ENCODE data around the gene CLASRP.
"Not testable (repeated sequence)": the region's sequence is repeated elsewhere in the genome, so short reads cannot be mapped to it uniquely, and the experiment has no call there.

CLASRP gene

GRCh38 chr19:45115809-45116615 is 77.2 kb downstream of the CLASRP start:
- H3K4me3 Mint-ChIP-seq: no peak overlapping the region
- no peaks in the 10 kb centered on the region for H3K27me3 Mint-ChIP-seq
- H3K27ac Mint-ChIP-seq: no peak overlapping the region
- peaks cover 63% of the 10 kb centered on the region for H3K4me1 Mint-ChIP-seq
- H3K9me3 Mint-ChIP-seq: no peaks in the 10 kb centered on the region
- no peaks in the 10 kb centered on the region for H3K36me3 Mint-ChIP-seq

GRCh38 chr19:45117167-45117594 is 78.3 kb downstream of the CLASRP start:
- Mint-ChIP-seq H3K4me1 (peaks cover 67% of the 10 kb centered on the region), H3K27me3 (no peaks in the 10 kb centered on the region), H3K36me3 (no peaks in the 10 kb centered on the region), H3K9me3 (no peaks in the 10 kb centered on the region), H3K27ac (no peak overlapping the region), H3K4me3 (peak overlapping the region; percentile 70)

- H3K4me1 Mint-ChIP-seq: peaks cover 67% of the 10 kb centered on the region
- no peaks in the 10 kb centered on the region for H3K36me3 Mint-ChIP-seq
- H3K27me3 Mint-ChIP-seq: no peaks in the 10 kb centered on the region
- no peak overlapping the region for H3K27ac Mint-ChIP-seq
- no peaks in the 10 kb centered on the region for H3K9me3 Mint-ChIP-seq
- H3K4me3 Mint-ChIP-seq: no peak overlapping the region
Measured at GRCh38 chr19:45117671-45118070, 78.8 kb downstream of the CLASRP start.

- Mint-ChIP-seq H3K4me1 (peaks cover 67% of the 10 kb centered on the region), H3K9me3 (no peaks in the 10 kb centered on the region), H3K27me3 (no peaks in the 10 kb centered on the region), H3K4me3 (peak overlapping the region; percentile 47), H3K36me3 (no peaks in the 10 kb centered on the region), H3K27ac (no peak overlapping the region)
Measured at GRCh38 chr19:45118106-45118505, 79.3 kb downstream of the CLASRP start.

GRCh38 chr19:45118591-45119355 is 79.9 kb downstream of the CLASRP start:
- Mint-ChIP-seq H3K27ac (peak overlapping the region; percentile 5), H3K4me3 (peak overlapping the region; percentile 27), H3K4me1 (peaks cover 68% of the 10 kb centered on the region)
- H3K9me3 Mint-ChIP-seq, H3K27me3 Mint-ChIP-seq, H3K36me3 Mint-ChIP-seq: not testable (repeated sequence)

GRCh38 chr19:45119582-45119981 is 80.7 kb downstream of the CLASRP start:
- Mint-ChIP-seq H3K4me1 (peaks cover 73% of the 10 kb centered on the region), H3K27me3 (no peaks in the 10 kb centered on the region), H3K27ac (no peak overlapping the region), H3K9me3 (no peaks in the 10 kb centered on the region), H3K4me3 (no peak overlapping the region), H3K36me3 (no peaks in the 10 kb centered on the region)

Measured in activated naive CD4-positive, alpha-beta T cell treated with anti-CD3 and anti-CD28 coated beads, Interleukin-2, amount 50 U/mL, for 24 hours (primary cell).